ENCODE data around the gene RAB11FIP4.

DNA sequence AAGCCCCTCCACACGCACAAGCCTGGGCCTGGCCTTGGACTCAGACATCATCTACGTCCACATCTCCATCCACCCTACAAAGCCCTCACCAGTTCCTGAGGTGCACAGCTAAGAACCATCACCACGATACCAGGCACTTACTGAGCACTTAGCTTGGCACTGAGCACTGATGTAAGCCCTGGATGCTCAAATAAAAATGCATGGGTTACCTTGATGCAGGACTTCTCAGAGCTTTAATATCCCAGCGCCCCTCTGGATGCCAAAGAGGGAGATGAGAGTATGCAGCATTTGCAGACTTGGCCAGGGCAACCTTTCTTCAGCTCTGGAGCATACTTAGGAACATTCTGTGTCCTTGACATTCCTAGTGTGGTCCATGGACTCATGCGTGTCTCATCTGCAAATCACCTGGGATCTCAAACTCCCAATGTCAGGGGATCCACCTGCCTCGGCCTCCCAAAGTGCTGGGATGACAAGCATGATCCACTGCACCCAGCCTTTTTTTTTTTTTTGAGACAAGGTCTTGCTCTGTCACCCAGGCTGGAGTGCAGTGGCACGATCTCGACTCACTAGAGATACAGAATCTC lies 69.8 kb downstream of the RAB11FIP4 start:
- TF ChIP-seq, protein P1, sequence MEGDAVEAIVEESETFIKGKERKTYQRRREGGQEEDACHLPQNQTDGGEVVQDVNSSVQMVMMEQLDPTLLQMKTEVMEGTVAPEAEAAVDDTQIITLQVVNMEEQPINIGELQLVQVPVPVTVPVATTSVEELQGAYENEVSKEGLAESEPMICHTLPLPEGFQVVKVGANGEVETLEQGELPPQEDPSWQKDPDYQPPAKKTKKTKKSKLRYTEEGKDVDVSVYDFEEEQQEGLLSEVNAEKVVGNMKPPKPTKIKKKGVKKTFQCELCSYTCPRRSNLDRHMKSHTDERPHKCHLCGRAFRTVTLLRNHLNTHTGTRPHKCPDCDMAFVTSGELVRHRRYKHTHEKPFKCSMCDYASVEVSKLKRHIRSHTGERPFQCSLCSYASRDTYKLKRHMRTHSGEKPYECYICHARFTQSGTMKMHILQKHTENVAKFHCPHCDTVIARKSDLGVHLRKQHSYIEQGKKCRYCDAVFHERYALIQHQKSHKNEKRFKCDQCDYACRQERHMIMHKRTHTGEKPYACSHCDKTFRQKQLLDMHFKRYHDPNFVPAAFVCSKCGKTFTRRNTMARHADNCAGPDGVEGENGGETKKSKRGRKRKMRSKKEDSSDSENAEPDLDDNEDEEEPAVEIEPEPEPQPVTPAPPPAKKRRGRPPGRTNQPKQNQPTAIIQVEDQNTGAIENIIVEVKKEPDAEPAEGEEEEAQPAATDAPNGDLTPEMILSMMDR (IDR thresholded peaks at IDR 0.05; ENCODE audit: low read depth, low read length, missing input control) = no peak
- TF ChIP-seq, protein P2, sequence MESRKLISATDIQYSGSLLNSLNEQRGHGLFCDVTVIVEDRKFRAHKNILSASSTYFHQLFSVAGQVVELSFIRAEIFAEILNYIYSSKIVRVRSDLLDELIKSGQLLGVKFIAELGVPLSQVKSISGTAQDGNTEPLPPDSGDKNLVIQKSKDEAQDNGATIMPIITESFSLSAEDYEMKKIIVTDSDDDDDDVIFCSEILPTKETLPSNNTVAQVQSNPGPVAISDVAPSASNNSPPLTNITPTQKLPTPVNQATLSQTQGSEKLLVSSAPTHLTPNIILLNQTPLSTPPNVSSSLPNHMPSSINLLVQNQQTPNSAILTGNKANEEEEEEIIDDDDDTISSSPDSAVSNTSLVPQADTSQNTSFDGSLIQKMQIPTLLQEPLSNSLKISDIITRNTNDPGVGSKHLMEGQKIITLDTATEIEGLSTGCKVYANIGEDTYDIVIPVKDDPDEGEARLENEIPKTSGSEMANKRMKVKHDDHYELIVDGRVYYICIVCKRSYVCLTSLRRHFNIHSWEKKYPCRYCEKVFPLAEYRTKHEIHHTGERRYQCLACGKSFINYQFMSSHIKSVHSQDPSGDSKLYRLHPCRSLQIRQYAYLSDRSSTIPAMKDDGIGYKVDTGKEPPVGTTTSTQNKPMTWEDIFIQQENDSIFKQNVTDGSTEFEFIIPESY (IDR thresholded peaks at IDR 0.05) = no peak
- TF ChIP-seq RAD21 (IDR thresholded peaks at IDR 0.05) = no peak
- no peak for TF ChIP-seq RXRA (IDR thresholded peaks at IDR 0.05)
- no peak for TF ChIP-seq HNF4G (IDR thresholded peaks at IDR 0.05)
- TF ChIP-seq YY1 (IDR thresholded peaks at IDR 0.05) = no peak
- TF ChIP-seq EGR1 (IDR thresholded peaks at IDR 0.05; ENCODE audit: low read depth in 2 of 2) = no peak
- no peak for TF ChIP-seq GABPA (IDR thresholded peaks at IDR 0.05 in 1 of 2, conservative IDR thresholded peaks at IDR 0.05 in 1 of 2)
- TF ChIP-seq, protein P3, sequence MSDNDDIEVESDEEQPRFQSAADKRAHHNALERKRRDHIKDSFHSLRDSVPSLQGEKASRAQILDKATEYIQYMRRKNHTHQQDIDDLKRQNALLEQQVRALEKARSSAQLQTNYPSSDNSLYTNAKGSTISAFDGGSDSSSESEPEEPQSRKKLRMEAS (IDR thresholded peaks at IDR 0.05) = no peak
- TF ChIP-seq, protein P4, sequence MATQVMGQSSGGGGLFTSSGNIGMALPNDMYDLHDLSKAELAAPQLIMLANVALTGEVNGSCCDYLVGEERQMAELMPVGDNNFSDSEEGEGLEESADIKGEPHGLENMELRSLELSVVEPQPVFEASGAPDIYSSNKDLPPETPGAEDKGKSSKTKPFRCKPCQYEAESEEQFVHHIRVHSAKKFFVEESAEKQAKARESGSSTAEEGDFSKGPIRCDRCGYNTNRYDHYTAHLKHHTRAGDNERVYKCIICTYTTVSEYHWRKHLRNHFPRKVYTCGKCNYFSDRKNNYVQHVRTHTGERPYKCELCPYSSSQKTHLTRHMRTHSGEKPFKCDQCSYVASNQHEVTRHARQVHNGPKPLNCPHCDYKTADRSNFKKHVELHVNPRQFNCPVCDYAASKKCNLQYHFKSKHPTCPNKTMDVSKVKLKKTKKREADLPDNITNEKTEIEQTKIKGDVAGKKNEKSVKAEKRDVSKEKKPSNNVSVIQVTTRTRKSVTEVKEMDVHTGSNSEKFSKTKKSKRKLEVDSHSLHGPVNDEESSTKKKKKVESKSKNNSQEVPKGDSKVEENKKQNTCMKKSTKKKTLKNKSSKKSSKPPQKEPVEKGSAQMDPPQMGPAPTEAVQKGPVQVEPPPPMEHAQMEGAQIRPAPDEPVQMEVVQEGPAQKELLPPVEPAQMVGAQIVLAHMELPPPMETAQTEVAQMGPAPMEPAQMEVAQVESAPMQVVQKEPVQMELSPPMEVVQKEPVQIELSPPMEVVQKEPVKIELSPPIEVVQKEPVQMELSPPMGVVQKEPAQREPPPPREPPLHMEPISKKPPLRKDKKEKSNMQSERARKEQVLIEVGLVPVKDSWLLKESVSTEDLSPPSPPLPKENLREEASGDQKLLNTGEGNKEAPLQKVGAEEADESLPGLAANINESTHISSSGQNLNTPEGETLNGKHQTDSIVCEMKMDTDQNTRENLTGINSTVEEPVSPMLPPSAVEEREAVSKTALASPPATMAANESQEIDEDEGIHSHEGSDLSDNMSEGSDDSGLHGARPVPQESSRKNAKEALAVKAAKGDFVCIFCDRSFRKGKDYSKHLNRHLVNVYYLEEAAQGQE (IDR thresholded peaks at IDR 0.05) = no peak
- TF ChIP-seq, protein P5, sequence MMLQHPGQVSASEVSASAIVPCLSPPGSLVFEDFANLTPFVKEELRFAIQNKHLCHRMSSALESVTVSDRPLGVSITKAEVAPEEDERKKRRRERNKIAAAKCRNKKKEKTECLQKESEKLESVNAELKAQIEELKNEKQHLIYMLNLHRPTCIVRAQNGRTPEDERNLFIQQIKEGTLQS (IDR thresholded peaks at IDR 0.05) = no peak
- no peak for TF ChIP-seq SP1 (IDR thresholded peaks at IDR 0.05)

Data from liver (tissue), 3 donors.